Adrenal gland (tissue), 12 donors: Measurements from ENCODE around the gene GRIFIN. TPM values are rescaled to one million over a fixed set of nuclear protein-coding genes. Genes with fewer than 3 reads are reported as not detected.

Experiments
- DNase-seq, 7 donors: peaks; one replicate each; pipeline ENCODE4 v3.0.0-alpha.2; 2019 to 2020
- H3K27ac ChIP-seq, 5 donors: fragments of 200-600 bp; sonication (generic) in 4 of 5; 1 replicate in 3 of 5; 2 replicates in 2 of 5; pipeline versions ENCODE4 v1.5.1 to v1.8.0; 2016 to 2020; ENCODE audit warnings: mild to moderate bottlenecking in 1 of 5
- H3K27me3 ChIP-seq: fragments of 200-600 bp; 2 replicates; pipeline ENCODE4 v1.8.0; 2021
- H3K36me3 ChIP-seq, 2 donors: fragments of 200-600 bp; replicated peaks in 1 of 2; 1 replicate in 1 of 2; 2 replicates in 1 of 2; pipeline versions ENCODE4 v1.5.1 to v1.8.0; 2018 to 2022
- H3K4me1 ChIP-seq, 2 donors: fragments of 200-600 bp; replicated peaks in 1 of 2; 1 replicate in 1 of 2; 2 replicates in 1 of 2; pipeline versions ENCODE4 v1.5.1 to v1.8.0; 2018 to 2021
- H3K4me3 ChIP-seq, 4 donors: fragments of 200-600 bp; sonication (generic) in 3 of 4; one replicate each; pipeline ENCODE4 v1.5.1; 2016 to 2018
- H3K9me3 ChIP-seq, 3 donors: fragments of 200-600 bp; sonication (generic) in 1 of 3; replicated peaks in 1 of 3; 1 replicate in 2 of 3; 2 replicates in 1 of 3; pipeline versions ENCODE4 v1.5.1 to v1.8.0; 2016 to 2021
- POLR2A ChIP-seq, 2 donors: fragments of 450-650 bp; IDR thresholded peaks; one replicate each; pipeline ENCODE4 v1.6.1; 2017; ENCODE audit warnings: antibody characterized with exemption in 2 of 2, mild to moderate bottlenecking in 2 of 2, moderate library complexity in 1 of 2
- WGBS, 4 donors: extraction: QIAGEN DNeasy Blood & Tissue Kit in 2 of 4; methylation state at CpG; one replicate each; pipeline versions ENCODE4 v1.1.5 to v1.1.7; 2013 to 2017; 5-methylcytosine and 5-hydroxymethylcytosine counted together
- intact Hi-C, 2 donors: fragments of 100-400 bp; cut with DNase I; formaldehyde crosslinking; loops; one replicate each; pipeline versions ENCODE4 v1.14.1 to v1.15.0; 2022 to 2023
- polyA plus RNA-seq, 3 donors: library from polyadenylated mRNA; stranded (reverse); fragments of 200-250 nt in 2 of 3; fragments of 350-450 nt in 1 of 3; fragmentation: Illumina TruSeq in 1 of 3; extraction: RNeasy Lipid Tissue Mini Kit (QIAGEN cat#74804) in 1 of 3; gene quantifications; one replicate each; pipeline ENCODE4 v1.2.3, GENCODE V29; 2013 to 2014
- total RNA-seq, 9 donors: library from RNA; depleted of rRNA in 4 of 9; stranded (reverse); fragments of >200 nt in 4 of 9; fragments of 120-200 nt in 1 of 9; fragmentation: NEBNext Ultra II Directional in 1 of 9; extraction: Animal tissue kit (Norgen Biotek cat#: 25700) in 1 of 9; gene quantifications; one replicate each; pipeline versions ENCODE4 v1.1.0 to v1.2.4, GENCODE V29; 2013 to 2023
- TF ChIP-seq, protein P1 (sequence below), 6 experiments: fragments of 450-650 bp in 4 of 6; fragments of 200-600 bp in 2 of 6; sonication (generic) in 1 of 6; IDR thresholded peaks; 1 replicate in 5 of 6; 2 replicates in 1 of 6; pipeline versions ENCODE4 v1.5.1 to v1.8.0; 2016 to 2021; ENCODE audit warnings: antibody characterized with exemption in 6 of 6, mild to moderate bottlenecking in 2 of 6, moderate library complexity in 1 of 6
- donor health status: healthy with polysubstance abuse.
- donor health status: Bipolar disorder and iron deficiency.
- donor health status: DM: yes; HTN: yes; CAD: no.
- donor health status: DM: no; HTN: no; CAD: no.
- donor health status: DM: no; HTN: no; CAD: no.
- donor health status: DM: yes; HTN: yes; CAD: no.

GRIFIN gene
- total and polyA plus RNA-seq, 12 donors = not detected

- Histone ChIP-seq H3K27me3 (no peaks in the 10 kb centered on the region), H3K9me3 (no peaks in the 10 kb centered on the region)
Observed at GRCh38 chr7:2499719-2500430, 23.7 kb upstream of the GRIFIN start.

GRCh38 chr7:2499181-2499580 is 23.0 kb upstream of the GRIFIN start:
- H3K27ac ChIP-seq = no peak overlapping the region
- WGBS, 4 donors = 80 to 100% (median 89%) methylated on average over 3 to 7 of the region's 7 CpGs
- intact Hi-C loops = no loop called here
- peaks cover 5% of the 10 kb centered on the region for H3K27me3 ChIP-seq
- H3K9me3 ChIP-seq = no peaks in the 10 kb centered on the region
- no peaks in the 10 kb centered on the region for H3K4me1 ChIP-seq
- no peaks in the 10 kb centered on the region for H3K36me3 ChIP-seq
- no peak for TF ChIP-seq POLR2A (IDR thresholded peaks at IDR 0.05)
- TF ChIP-seq, protein P1, sequence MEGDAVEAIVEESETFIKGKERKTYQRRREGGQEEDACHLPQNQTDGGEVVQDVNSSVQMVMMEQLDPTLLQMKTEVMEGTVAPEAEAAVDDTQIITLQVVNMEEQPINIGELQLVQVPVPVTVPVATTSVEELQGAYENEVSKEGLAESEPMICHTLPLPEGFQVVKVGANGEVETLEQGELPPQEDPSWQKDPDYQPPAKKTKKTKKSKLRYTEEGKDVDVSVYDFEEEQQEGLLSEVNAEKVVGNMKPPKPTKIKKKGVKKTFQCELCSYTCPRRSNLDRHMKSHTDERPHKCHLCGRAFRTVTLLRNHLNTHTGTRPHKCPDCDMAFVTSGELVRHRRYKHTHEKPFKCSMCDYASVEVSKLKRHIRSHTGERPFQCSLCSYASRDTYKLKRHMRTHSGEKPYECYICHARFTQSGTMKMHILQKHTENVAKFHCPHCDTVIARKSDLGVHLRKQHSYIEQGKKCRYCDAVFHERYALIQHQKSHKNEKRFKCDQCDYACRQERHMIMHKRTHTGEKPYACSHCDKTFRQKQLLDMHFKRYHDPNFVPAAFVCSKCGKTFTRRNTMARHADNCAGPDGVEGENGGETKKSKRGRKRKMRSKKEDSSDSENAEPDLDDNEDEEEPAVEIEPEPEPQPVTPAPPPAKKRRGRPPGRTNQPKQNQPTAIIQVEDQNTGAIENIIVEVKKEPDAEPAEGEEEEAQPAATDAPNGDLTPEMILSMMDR (IDR thresholded peaks at IDR 0.05) = no peak
- no peak for DNase-seq
- no peak overlapping the region for H3K4me3 ChIP-seq

More at GRCh38 chr7:2499719-2500430, 23.7 kb upstream of the GRIFIN start:
- no peak for DNase-seq
- TF ChIP-seq POLR2A (IDR thresholded peaks at IDR 0.05) = no peak
- TF ChIP-seq, protein P1 (IDR thresholded peaks at IDR 0.05) = no peak
- no peak overlapping the region for H3K4me3 ChIP-seq
- 86 to 94% (median 91%) methylated on average over 14 to 27 of the region's 27 CpGs for WGBS, 4 donors
- no peaks in the 10 kb centered on the region for H3K4me1 ChIP-seq
- intact Hi-C loops = no loop called here
- H3K27ac ChIP-seq = no peak overlapping the region
- H3K36me3 ChIP-seq = no peaks in the 10 kb centered on the region

DNA sequence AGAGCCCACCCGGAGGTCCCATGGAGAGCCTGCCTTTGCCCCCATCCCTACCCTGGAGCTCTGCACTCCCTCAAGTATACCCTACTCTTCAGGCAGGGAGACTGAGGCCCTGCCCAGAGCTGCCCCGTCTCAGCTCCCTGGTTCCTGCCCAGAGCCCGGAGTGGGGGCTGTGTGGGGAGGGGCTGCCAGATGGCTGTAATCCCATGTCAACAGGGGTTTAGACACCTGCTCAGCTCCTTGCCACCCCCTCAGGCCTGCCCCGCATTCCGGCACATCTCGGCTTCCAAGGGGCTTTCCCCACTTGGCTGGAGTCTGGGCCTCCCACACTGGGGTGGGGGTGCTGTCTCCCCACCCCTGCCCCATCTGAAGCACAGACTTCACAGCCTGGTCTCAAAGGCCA is 22.5 kb upstream of the GRIFIN start:
- no peaks in the 10 kb centered on the region for H3K36me3 ChIP-seq
- no peaks in the 10 kb centered on the region for H3K4me1 ChIP-seq
- H3K27ac ChIP-seq = no peak overlapping the region
- peaks cover 5% of the 10 kb centered on the region for H3K27me3 ChIP-seq
- 73 to 100% (median 85%) methylated on average over 1 to 6 of the region's 6 CpGs for WGBS, 4 donors
- DNase-seq = no peak
- no peaks in the 10 kb centered on the region for H3K9me3 ChIP-seq
- intact Hi-C loops = no loop called here
- H3K4me3 ChIP-seq = no peak overlapping the region
- TF ChIP-seq POLR2A (IDR thresholded peaks at IDR 0.05) = no peak
- TF ChIP-seq, protein P1 (IDR thresholded peaks at IDR 0.05) = no peak

DNA sequence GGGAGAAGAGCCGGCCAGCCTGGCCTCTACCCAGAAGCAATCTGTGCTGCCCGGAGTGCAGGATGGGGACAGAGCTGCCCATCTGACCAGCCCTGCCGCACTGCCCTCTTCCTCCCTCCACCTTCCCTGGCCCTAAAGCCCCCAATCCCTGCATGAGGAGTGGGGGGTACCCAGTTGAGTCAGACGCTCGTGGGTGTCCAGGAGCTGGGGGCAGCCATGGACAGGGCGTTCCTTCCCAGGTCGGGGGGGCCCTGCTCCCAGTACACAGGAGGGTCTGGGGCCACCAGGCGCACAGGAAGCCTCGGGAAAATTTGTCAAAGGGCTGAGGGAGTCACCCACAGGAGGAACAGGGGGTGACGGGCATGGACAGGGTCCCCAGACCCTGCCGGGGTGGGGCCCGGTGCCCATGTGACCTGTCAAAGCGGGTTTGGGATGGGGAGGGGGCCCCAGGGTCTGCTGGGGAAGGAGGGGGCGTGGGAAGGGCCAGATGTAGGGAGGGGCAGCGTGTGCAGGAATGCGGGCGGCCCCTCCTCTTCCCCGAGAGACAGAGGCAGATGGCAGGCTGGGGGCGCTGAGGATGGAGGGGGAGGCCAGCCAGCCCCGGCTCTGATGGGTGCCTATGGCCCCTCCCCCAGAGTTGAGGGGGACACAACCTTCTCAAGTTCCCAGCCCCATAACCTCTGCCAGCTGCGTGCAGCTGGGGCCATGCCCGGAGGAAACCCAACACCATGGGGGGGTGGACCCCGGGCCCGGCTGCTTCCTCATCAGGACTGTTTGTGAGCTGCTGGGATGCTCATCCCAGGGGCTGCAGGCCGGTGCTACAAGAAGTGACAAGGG is 21.5 kb upstream of the GRIFIN start:
- peaks cover 5% of the 10 kb centered on the region for H3K27me3 ChIP-seq
- no peak overlapping the region for H3K4me3 ChIP-seq
- intact Hi-C loops = no loop called here
- TF ChIP-seq, protein P1 (IDR thresholded peaks at IDR 0.05) = no peak
- TF ChIP-seq POLR2A (IDR thresholded peaks at IDR 0.05) = no peak
- H3K4me1 ChIP-seq = no peaks in the 10 kb centered on the region
- no peak overlapping the region for H3K27ac ChIP-seq
- no peaks in the 10 kb centered on the region for H3K9me3 ChIP-seq
- DNase-seq = no peak
- H3K36me3 ChIP-seq = no peaks in the 10 kb centered on the region
- WGBS, 4 donors = 42 to 63% (median 50%) methylated on average over 4 to 25 of the region's 25 CpGs
